GM19193 (cell line): ENCODE results near the gene ACADSB.

Source experiments
- POLR2A ChIP-seq: IDR thresholded peaks from 4 replicates; pipeline ENCODE4 v1.6.1; 2011; ENCODE audit not compliant: insufficient read depth, insufficient read length; ENCODE audit errors: extremely low read depth

ACADSB gene

DNA sequence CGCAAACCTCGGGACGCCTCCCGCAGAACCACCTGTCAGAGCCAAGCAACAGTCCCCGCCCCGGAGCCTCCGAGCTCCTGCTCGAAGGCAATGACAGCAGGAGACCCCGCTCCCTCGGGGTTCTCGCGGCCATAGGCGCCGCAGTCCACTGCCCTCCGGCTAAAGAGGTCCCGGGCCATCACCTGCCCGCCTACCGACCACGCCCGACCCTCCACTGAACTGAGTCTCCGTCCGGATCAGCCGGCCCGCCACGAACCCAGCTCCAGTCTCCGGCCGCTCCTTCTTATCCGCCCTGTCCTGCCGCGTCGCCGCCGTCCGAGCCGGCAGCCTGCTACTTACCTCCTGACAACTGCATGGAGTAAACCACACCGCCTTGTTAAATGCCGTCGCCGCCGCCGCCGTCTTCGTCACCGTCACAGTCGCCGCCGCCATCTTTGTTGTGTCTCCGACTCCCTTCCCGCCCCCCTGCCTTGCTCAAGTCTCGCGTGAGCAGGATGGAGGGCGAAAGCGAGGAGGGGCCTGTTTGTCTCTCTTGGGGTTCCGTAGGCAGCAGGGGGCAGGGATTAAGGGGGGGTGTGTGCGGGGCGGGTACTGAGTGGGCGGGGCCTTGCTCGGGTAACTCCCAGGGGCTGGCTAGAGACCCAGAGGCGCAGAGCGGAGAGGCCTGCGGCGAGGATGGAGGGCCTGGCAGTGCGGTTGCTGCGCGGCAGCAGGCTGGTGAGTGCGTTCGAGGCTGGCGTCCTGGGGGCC lies at the start of gene ACADSB, which contains the start of gene IKZF5:
ACADSB (plus strand) TSS at position 652 of the 750 bp plus-strand sequence; CDS start at position 676, 24 bp downstream.
IKZF5 (minus strand) TSS at position 441 of the 750 bp plus-strand sequence. CDS start 10,170 bp downstream, outside the sequence.
- TF ChIP-seq POLR2A: peak; percentile 97

DNA sequence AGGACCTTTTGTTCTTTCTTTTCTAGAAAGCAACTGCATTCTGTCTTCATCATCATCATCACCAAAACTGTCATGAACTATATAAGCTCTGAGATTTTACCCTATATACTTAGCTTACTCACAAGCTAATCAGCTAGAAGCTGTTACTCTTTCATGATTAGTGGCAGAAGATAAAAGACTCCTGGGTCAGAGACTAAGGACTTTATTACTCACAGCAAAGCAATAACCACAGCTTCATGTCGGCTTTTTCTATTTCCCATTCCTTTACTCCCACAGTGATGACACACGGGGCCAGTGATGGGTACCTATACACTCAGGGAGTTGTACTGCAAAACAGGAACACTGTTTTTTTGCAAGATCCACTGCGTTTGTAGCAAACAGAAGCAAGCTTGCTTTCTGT lies 46.4 kb upstream of the ACADSB start:
- no peak for TF ChIP-seq POLR2A

- TF ChIP-seq POLR2A: no peak
Measured at GRCh38 chr10:122966879-122967278, 41.9 kb upstream of the ACADSB start.

DNA sequence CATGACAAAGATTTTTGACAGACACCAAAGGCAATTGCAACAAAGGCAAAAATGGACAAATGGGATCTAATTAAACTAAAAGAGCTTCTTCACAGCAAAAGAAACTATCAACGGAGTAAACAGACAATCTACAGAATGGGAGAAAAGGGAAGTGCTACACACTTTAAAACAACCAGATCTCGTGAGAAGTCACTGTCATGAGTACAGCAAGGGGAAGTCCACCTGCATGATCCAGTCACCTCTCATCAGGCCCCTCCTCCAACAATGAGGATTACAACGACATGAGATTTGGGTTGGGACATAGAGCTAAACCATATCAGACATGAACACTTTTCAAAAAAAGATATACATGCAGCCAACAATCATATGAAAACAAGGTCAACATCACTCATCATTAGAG lies 40.1 kb upstream of the ACADSB start:
- TF ChIP-seq POLR2A: no peak

DNA sequence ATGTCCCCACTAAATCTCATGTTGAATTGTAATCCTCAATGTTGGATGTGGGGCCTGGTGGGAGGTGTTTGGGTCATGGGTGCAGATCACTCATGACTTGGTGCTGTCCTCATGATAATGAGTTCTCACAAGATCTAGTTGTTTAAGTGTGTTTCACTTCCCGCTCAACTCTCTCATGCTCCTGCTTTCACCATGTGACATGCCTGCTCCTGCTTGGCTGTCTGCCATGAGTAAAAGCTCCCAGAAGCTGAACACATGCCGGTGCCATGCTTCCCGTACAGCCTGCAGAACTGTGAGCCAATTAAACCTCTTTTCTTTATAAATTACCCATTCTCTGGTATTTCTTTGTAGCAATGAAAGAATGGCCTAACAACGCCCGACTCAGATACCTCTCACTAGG lies 34.8 kb upstream of the ACADSB start:
- no peak for TF ChIP-seq POLR2A

GRCh38 chr10:122974543-122975064 lies 34.2 kb upstream of the ACADSB start:
- TF ChIP-seq POLR2A: no peak

- TF ChIP-seq POLR2A: peak; percentile 87
Measured at GRCh38 chr10:122980209-122981065, 28.4 kb upstream of the ACADSB start, which contains the start of gene PSTK. TSS of gene PSTK (plus strand) at chr10:122980401. CDS start at chr10:122980480, 79 bp downstream.

DNA sequence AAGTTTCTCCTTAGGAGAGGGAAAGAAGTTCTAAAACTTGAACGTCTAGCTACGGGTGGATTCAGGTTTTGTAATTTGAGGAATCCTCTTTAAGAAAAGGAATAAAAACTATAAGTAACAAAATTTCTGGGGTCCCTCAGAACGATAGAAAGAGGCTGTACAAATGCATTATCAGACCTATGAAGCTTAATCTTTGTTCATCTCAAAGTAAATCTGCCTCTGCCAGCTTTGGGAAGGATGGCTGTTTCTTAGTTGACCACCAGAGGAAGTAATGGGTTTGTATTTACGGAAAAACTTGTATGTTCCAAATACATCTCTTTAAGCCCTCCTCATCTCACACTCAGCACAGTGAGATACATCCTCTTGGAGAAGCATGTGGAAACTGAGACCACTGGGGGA lies 27.7 kb upstream of the ACADSB start:
- TF ChIP-seq POLR2A: no peak

- TF ChIP-seq POLR2A: no peak
Measured at GRCh38 chr10:122983898-122984297, 24.9 kb upstream of the ACADSB start.

GRCh38 chr10:122984708-122985107 lies 24.1 kb upstream of the ACADSB start:
- no peak for TF ChIP-seq POLR2A

DNA sequence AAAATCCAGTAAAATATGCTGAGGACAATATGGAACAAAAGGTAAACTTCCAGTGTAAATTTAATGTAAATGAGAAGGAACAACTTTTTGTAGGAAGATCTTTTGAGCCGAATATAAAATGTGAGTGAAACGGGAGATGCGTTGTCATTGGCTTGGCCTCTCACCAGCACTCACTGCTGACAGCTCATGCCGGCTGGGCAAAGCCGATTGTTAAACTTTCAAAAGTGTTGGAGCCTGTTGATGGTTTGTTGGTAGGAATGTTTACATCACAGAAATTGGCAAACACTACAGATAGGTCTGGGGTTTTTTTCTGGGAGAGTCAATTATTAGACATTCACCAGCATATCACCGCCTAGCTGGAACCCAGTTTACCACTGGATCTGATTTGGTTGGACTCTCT lies 22.5 kb upstream of the ACADSB start:
- no peak for TF ChIP-seq POLR2A

DNA sequence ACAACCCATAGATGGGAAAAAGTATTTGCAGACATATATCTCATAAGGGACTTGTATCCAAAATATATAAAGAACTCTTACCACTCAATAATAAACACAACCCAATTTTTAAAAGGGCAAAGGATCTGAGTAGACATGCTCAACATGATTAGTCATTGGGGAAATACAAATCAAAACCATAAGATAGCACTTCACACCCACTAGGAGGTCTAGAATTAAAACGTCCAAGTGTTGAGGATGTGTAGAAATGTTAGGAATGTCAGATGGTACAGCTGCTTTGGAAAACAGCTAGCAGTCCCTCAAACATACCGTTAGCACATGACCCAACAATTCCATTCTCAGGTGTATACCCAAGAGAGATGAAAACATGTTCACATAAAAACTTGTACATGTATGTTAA lies 20.3 kb upstream of the ACADSB start:
- TF ChIP-seq POLR2A: no peak

- TF ChIP-seq POLR2A: no peak
Measured at GRCh38 chr10:122990278-122990677, 18.5 kb upstream of the ACADSB start.

GRCh38 chr10:122992031-122992585 lies 16.7 kb upstream of the ACADSB start:
- no peak for TF ChIP-seq POLR2A

DNA sequence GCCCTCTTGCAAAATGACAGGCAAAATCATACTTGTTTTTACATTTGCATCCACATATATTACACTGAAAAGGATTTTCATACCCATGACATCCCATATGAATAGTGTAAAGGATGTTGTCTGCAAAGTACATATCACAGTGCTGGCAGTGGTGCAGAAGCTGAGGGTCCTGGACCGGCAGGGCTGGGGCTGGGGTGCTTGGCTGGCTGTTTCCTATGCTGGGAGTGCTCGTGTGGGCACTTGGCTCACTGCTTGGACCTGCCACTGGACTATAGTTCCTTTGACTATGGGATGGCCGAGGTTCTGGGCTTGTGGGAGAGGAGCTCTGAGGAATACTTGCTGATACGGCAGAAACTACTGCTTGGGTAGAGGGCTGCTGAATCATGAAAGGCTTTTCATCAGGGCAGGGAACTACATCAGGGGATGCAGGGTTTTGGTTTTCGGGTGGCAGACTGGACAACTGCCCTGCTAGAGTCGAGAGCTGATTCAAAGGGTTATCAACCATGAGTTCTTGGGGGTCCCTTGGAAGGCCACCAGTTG lies 14.9 kb upstream of the ACADSB start:
- no peak for TF ChIP-seq POLR2A
